SH-SY5Y (cell line): ENCODE results near the gene PTPRG.

ENCODE experiments used
- GATA2 ChIP-seq: IDR thresholded peaks from 2 replicates; pipeline ENCODE4 v1.6.1; 2011; ENCODE audit warnings: mild to moderate bottlenecking, low read depth, low read length
- GATA3 ChIP-seq: IDR thresholded peaks from 2 replicates; pipeline ENCODE4 v1.6.1; 2011; ENCODE audit warnings: low read depth, mild to moderate bottlenecking, low read length, moderate library complexity

The PTPRG gene

GRCh38 chr3:62110443-62111225 lies 549.3 kb downstream of the PTPRG start:
- TF ChIP-seq GATA2 = no peak
- TF ChIP-seq GATA3 = no peak

GRCh38 chr3:62113092-62113491 lies 551.7 kb downstream of the PTPRG start:
- no peak for TF ChIP-seq GATA2
- no peak for TF ChIP-seq GATA3

- TF ChIP-seq GATA2 (no peak), GATA3 (no peak)
These were observed 553.4 kb downstream of the PTPRG start for GRCh38 chr3:62114763-62115162.

- TF ChIP-seq GATA3 = no peak
- no peak for TF ChIP-seq GATA2
These were observed 556.7 kb downstream of the PTPRG start for GRCh38 chr3:62117903-62118548.

- no peak for TF ChIP-seq GATA3
- no peak for TF ChIP-seq GATA2
These were observed 557.8 kb downstream of the PTPRG start for GRCh38 chr3:62119139-62119538.

- TF ChIP-seq GATA2 (no peak), GATA3 (no peak)
These were observed 561.4 kb downstream of the PTPRG start for GRCh38 chr3:62122819-62123218.

- no peak for TF ChIP-seq GATA2
- TF ChIP-seq GATA3 = no peak
These were observed 564.0 kb downstream of the PTPRG start for GRCh38 chr3:62125380-62125779.

- TF ChIP-seq GATA3 (no peak), GATA2 (no peak)
These were observed 565.7 kb downstream of the PTPRG start for GRCh38 chr3:62127116-62127515.

- TF ChIP-seq GATA2 = no peak
These were observed 566.7 kb downstream of the PTPRG start for GRCh38 chr3:62128051-62128450.

GRCh38 chr3:62128681-62129080 lies 567.3 kb downstream of the PTPRG start:
- no peak for TF ChIP-seq GATA2
- no peak for TF ChIP-seq GATA3

- TF ChIP-seq GATA2 (no peak), GATA3 (no peak)
These were observed 569.7 kb downstream of the PTPRG start for GRCh38 chr3:62131050-62131449.

- TF ChIP-seq GATA3 = no peak
- no peak for TF ChIP-seq GATA2
These were observed 570.2 kb downstream of the PTPRG start for GRCh38 chr3:62131620-62132019.

GRCh38 chr3:62132027-62132602 lies 570.7 kb downstream of the PTPRG start:
- no peak for TF ChIP-seq GATA3
- TF ChIP-seq GATA2 = no peak

GRCh38 chr3:62133015-62133414 lies 571.6 kb downstream of the PTPRG start:
- TF ChIP-seq GATA2 = peak; percentile 62; the same call in 1 of the 2 replicates
- peak; percentile 40; the same call in 1 of the 2 replicates for TF ChIP-seq GATA3

- TF ChIP-seq GATA2 (no peak), GATA3 (no peak)
These were observed 572.7 kb downstream of the PTPRG start for GRCh38 chr3:62134061-62134496.

GRCh38 chr3:62135741-62136140 lies 574.4 kb downstream of the PTPRG start:
- TF ChIP-seq GATA3 (no peak), GATA2 (no peak)
